Stimulated activated CD4-positive, alpha-beta T cell treated with anti-CD3 and anti-CD28 coated beads, Interleukin-15, amount 100 ng/mL, for 24 hours (primary cell): ENCODE measurements around the gene SNAP25.

Source experiments
- DNase-seq: peaks from one replicate; pipeline ENCODE4 v3.0.0-alpha.2; 2020

Gene SNAP25

GRCh38 chr20:10218536-10219451 is at the start of gene SNAP25:
Gene SNAP25, plus strand, starts transcription at chr20:10218830. Its CDS starts 56,662 bp downstream, at chr20:10275492.
- peak; percentile 56 for DNase-seq

DNA sequence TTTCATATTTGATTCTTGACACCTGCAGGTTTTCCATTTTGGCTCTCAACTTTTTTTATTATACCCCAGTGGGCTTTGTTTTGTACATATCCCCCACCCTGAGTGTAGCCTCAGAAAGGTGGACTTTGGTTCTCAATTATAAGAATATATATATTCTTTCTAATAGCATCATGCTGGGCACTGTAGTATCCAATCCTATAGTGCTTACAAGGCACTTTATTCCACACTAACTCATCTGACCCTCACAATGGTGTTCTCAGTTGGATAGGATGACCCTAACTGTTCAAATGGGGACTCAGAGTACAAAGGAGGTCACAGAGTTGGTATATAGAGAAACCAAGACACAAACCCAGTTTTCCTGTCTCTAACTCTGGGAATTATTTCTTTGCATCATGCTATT is 48.9 kb upstream of the SNAP25 start:
- DNase-seq: no peak

- DNase-seq: no peak
Measured at GRCh38 chr20:10170261-10170660, 48.4 kb upstream of the SNAP25 start.

DNA sequence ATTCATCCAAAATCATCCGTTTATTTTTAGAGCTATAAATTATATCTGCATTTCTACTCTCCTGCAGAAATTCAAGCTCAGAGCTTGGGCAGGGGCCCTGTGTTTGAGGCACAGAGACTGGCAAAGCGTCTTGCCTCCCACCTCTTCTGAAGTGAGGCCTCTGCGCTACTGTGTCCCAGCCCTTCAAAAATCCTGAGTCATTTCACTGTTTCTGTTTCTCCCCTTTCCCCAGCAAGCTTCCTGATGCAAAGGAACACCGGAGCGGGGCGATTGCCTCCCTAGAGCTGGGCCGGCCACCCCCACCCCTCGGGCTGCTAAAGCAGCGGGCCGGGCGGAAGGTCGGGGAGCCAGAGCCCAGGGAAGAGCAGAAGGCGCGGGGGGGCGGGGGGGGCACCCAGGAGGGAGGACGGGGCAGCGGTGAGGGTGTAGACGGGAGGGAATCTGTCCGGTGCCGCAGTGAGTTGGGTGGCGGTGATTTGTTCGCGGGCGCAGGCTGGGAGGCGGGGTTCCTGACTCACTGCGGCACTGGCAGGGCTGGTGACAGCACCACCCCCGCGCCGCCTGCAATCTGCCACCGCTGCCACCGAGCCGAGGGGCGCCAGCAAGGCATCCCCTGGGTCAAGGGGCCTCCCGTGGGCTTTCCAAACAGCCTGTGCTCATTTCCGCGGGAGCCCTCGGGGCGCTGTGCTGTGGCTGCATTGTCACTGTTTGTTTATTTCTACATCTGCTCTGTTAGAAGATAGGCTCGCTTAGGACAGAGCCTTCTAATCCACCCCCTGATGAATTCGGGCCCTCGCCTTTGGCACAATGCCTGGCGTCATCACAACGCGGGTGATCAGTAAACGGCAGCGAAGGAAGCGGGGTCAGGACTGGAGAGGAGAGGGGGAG is 46.5 kb upstream of the SNAP25 start:
- DNase-seq: peak; percentile 59

- no peak for DNase-seq
Measured at GRCh38 chr20:10172998-10173655, 45.5 kb upstream of the SNAP25 start.

DNA sequence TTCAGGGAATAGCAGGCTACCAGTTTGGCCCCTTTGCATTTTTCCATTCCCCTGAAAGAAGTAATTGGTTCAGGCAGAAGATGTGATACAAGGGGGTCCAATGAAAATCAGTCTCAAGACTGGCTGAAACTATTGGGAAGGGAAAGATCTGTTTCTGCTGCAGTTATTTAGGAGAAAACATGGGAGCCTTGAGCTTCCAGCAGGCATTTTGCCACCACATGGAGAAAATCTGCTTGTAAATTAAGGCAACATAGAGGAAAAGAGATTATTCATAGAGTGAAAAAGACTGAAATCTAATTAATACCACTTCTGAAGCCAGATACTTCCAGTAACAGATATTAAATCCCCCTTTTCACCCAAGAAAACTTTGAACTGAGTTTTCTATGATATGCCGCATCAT is 44.2 kb upstream of the SNAP25 start:
- DNase-seq: no peak

- no peak for DNase-seq
Measured at GRCh38 chr20:10177326-10177725, 41.3 kb upstream of the SNAP25 start.

- no peak for DNase-seq
Measured at GRCh38 chr20:10178091-10178490, 40.5 kb upstream of the SNAP25 start.

GRCh38 chr20:10178727-10179313 is 39.8 kb upstream of the SNAP25 start:
- DNase-seq: no peak

GRCh38 chr20:10179574-10180298 is 38.9 kb upstream of the SNAP25 start:
- DNase-seq: no peak

DNA sequence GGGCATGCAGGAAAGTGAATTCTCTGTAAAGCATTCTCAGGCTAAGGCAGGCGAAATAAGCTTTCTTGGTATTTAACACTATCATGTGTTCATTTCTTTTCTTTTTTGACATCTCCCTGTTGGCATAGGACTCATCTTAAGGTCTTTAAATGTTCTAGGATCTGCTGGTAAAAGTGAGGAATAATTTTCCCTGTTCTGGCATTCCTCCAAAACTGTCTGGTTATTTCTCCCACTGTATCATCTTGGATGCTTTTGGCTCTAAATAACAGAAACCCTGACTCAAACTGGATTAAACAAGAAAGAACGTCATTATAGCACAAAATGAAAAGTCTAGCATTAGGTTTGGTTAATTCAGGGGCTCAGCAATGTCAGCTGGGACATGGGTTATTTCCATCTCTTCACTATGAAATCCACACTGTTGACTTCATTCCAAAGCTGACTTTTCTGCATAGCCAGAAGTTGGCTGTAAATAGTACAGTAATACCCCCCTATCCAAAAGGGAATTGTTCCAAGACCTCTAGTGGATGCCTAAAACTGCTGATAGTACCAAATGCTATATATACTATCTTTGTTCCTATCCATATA is 37.9 kb upstream of the SNAP25 start:
- no peak for DNase-seq

DNA sequence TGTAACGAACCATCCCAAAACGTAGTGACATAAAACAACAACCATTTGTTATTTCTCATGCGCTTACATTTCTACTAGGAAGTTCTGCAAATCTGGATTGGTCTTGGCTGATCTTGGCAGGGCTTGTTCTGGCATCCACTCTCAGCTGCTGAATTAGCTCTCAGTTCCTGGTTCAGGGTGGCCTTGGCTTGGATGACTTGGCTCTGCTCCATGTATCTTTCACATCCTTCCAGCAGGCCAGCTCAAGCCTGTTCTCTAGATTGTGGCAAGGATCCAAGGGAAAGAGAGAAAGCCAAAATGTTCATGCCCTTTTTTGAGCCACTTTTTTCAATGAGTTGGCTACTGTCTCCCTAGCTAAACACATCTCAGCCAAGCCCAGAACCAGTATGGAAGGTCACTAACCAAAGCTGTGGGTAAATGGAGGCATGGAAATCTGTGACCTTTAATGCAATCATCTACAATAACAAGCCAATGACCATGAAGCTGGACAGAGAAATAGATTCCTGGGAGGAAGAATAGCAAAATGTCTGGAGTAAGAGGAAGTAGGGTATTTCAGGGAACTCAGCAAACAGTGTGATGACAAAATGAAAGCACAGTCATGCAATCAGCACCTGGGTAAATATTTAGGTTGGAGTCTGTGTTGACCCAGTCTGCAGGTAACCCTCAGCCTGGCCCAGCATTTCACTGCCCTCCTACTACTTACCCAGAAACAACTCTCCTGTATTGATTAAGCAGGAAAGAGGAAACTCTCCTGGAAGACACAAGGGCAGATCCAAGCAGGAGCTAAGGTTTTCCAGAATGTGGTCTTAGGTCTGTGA is 32.7 kb upstream of the SNAP25 start:
- no peak for DNase-seq

- DNase-seq: no peak
Measured at GRCh38 chr20:10190456-10190855, 28.2 kb upstream of the SNAP25 start.

GRCh38 chr20:10192171-10192570 is 26.5 kb upstream of the SNAP25 start:
- DNase-seq: no peak

DNA sequence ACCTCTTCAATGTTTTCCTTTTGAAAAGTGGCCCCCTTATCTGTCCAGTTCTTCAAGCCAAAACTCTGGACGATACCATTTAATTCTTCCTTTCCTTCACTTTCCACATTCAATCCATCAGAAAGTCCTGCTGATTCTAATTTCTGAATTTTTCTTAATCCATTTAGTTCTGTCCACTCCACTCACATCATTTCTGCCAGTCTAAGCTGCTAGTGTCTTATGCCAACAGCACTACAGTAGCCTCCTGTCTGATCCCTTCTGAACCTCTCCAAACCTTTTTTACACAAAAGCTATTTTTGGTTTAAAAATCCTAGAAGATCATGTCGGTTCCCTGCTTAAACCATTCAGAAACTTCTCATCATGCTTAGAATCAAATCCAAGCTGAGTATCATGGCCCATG is 24.5 kb upstream of the SNAP25 start:
- DNase-seq: no peak

DNA sequence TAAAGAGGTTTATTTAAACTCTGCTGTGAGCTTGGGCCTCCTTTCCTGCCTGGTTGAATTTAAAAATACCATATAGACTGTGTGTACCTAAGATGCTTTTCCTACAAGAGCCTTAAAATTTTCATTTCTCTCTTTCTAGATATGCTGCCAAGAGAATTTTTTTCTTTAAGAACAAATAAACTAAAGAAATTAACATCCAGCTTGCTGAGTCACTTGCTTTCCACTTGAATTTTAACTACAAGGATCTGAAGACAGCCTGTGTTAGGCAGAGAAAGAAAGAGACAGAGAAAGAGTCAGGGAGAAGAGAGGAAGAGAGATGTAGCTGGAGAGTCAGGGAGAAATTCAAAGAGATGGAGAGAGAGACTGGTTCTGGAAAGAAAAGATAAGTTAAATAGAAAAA is 18.3 kb upstream of the SNAP25 start:
- no peak for DNase-seq

DNA sequence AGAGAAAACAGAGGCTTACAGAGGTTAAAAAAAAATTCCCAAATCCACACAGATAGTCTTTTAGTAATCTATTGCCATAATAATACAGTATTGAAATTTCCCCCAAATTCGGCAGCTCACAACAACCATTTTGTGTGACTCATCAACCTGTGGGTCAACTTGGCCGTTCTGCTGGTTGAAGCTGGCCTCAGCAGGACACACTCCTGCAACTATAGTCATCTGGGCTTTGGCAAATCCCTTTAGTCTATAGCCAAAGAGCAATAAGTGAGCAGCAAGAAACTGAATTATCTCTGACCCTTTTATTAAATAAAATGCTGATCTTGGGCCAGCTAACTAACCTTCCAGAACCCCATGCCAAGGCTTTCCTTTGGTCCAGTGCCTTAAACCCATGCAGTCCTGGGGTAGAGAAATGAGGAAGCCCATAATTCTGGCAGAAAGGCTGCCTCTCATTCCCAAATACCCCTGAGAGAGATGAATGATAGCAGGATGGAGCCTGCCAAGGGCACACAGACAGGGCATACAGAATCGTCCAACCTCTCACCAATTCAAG is 17.2 kb upstream of the SNAP25 start:
- no peak for DNase-seq

- DNase-seq: no peak
Measured at GRCh38 chr20:10209091-10209490, 9.5 kb upstream of the SNAP25 start.

DNA sequence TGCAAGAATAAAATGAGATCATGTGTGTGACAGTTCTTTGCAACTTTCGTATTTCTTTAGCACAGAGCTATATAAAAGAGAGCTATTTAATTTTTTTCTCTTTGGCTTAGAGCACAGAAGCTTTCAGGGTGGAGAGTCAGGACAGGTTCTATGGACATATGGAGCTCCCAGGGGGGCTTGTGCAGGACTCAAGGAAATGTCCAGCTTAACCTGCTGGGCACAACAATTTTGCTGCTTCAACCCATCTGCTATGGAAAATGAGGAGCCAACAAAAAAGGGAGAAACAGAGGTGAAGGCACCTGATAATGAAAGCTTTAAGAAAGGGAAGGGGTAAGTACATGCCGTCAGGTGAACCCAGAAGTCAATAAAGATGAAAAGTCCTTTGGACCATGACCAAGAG is 5.1 kb upstream of the SNAP25 start:
- no peak for DNase-seq

GRCh38 chr20:10216146-10216791 is 2.4 kb upstream of the SNAP25 start:
- no peak for DNase-seq
